COR-L47 (cell line): Measurements from ENCODE around the gene TRHDE.

Experiments used
- DNase-seq: peaks from one replicate; lab custom pipeline; 2025; lab: John Stamatoyannopoulos, UW

TRHDE gene

GRCh38 chr12:72272091-72272661 lies at the start of gene TRHDE:
TSS of gene TRHDE (plus strand) at chr12:72272370. CDS start at chr12:72272644, 274 bp downstream.
- peak; percentile 64 for DNase-seq

- DNase-seq, result no peak
Observed at GRCh38 chr12:72226510-72226909, 45.7 kb upstream of the TRHDE start.

GRCh38 chr12:72228424-72228823 lies 43.7 kb upstream of the TRHDE start:
- no peak for DNase-seq

- DNase-seq, result no peak
Observed at GRCh38 chr12:72230589-72230988, 41.6 kb upstream of the TRHDE start.

GRCh38 chr12:72234886-72235285 lies 37.3 kb upstream of the TRHDE start:
- no peak for DNase-seq

- DNase-seq, result no peak
Observed at GRCh38 chr12:72236071-72236705, 36.0 kb upstream of the TRHDE start.

- no peak for DNase-seq
Observed at GRCh38 chr12:72241552-72241951, 30.6 kb upstream of the TRHDE start.

- no peak for DNase-seq
Observed at GRCh38 chr12:72242946-72243345, 29.2 kb upstream of the TRHDE start.

- no peak for DNase-seq
Observed at GRCh38 chr12:72246370-72246769, 25.8 kb upstream of the TRHDE start.

- DNase-seq, result no peak
Observed at GRCh38 chr12:72250346-72250745, 21.8 kb upstream of the TRHDE start.

- no peak for DNase-seq
Observed at GRCh38 chr12:72256725-72257124, 15.4 kb upstream of the TRHDE start.

- DNase-seq, result no peak
Observed at GRCh38 chr12:72261885-72262284, 10.3 kb upstream of the TRHDE start.

- DNase-seq, result peak; percentile 12
Observed at GRCh38 chr12:72264548-72265175, 7.5 kb upstream of the TRHDE start.

GRCh38 chr12:72267974-72268373 lies 4.2 kb upstream of the TRHDE start:
- DNase-seq, result no peak

GRCh38 chr12:72268386-72268785 lies 3.8 kb upstream of the TRHDE start:
- DNase-seq, result no peak

- no peak for DNase-seq
Observed at GRCh38 chr12:72269491-72269890, 2.7 kb upstream of the TRHDE start.

- no peak for DNase-seq
Observed at GRCh38 chr12:72270246-72270645, 1.9 kb upstream of the TRHDE start.

- no peak for DNase-seq
Observed at GRCh38 chr12:72270961-72271360, 1.2 kb upstream of the TRHDE start.

GRCh38 chr12:72271451-72272090 lies 599 bp upstream of the TRHDE start:
- DNase-seq, result peak; percentile 62

GRCh38 chr12:72272731-72273498 lies 745 bp downstream of the TRHDE start:
- peak; percentile 45 for DNase-seq

GRCh38 chr12:72273499-72273837 lies 1.3 kb downstream of the TRHDE start:
- DNase-seq, result no peak

GRCh38 chr12:72273851-72274351 lies 1.7 kb downstream of the TRHDE start:
- DNase-seq, result no peak
